HG03521 (cell line): ENCODE data around the gene F8A1.
"Not testable (repeated sequence)": the region's sequence is repeated elsewhere in the genome, so short reads cannot be mapped to it uniquely, and the experiment has no call there.

ENCODE experiments used
- ATAC-seq: cut with Tn5 transposase; IDR thresholded peaks from one replicate; pipeline ENCODE4 v1.9.1; 2021; ENCODE audit warnings: mild to moderate bottlenecking, moderate library complexity; ENCODE audit not compliant: unreplicated experiment

Gene F8A1

GRCh38 chrX:154886069-154886788 lies at the start of gene F8A1:
Gene F8A1, plus strand, starts transcription at chrX:154886355. Its CDS starts 20 bp downstream, at chrX:154886375.
- ATAC-seq, result peak; percentile 54

GRCh38 chrX:154840856-154841255 lies 45.3 kb upstream of the F8A1 start:
- ATAC-seq, result no peak

- no peak for ATAC-seq
These were observed 35.1 kb upstream of the F8A1 start for GRCh38 chrX:154850957-154851611.

GRCh38 chrX:154855256-154855655 lies 30.9 kb upstream of the F8A1 start:
- ATAC-seq, result no peak

- ATAC-seq, result not testable (repeated sequence)
These were observed 17.6 kb upstream of the F8A1 start for GRCh38 chrX:154868522-154868921.

GRCh38 chrX:154873329-154873728 lies 12.8 kb upstream of the F8A1 start:
- ATAC-seq, result no peak

- ATAC-seq, result not testable (repeated sequence)
These were observed 2.1 kb upstream of the F8A1 start for GRCh38 chrX:154884069-154884468.

- not testable (repeated sequence) for ATAC-seq
These were observed 1.1 kb upstream of the F8A1 start for GRCh38 chrX:154885057-154885456.

GRCh38 chrX:154885549-154885948 lies 606 bp upstream of the F8A1 start:
- not testable (repeated sequence) for ATAC-seq

- ATAC-seq, result peak; percentile 51
These were observed 650 bp downstream of the F8A1 start for GRCh38 chrX:154886789-154887221.

GRCh38 chrX:154890990-154891639 lies 5.0 kb downstream of the F8A1 start:
- no peak for ATAC-seq

GRCh38 chrX:154892296-154892695 lies 6.1 kb downstream of the F8A1 start:
- ATAC-seq, result no peak

- ATAC-seq, result no peak
These were observed 14.2 kb downstream of the F8A1 start for GRCh38 chrX:154900323-154900722.

- no peak for ATAC-seq
These were observed 16.3 kb downstream of the F8A1 start for GRCh38 chrX:154902408-154902807.

GRCh38 chrX:154908821-154909220 lies 22.7 kb downstream of the F8A1 start:
- no peak for ATAC-seq

GRCh38 chrX:154910048-154910447 lies 23.9 kb downstream of the F8A1 start:
- not testable (repeated sequence) for ATAC-seq

GRCh38 chrX:154910528-154910927 lies 24.4 kb downstream of the F8A1 start:
- ATAC-seq, result not testable (repeated sequence)

GRCh38 chrX:154914052-154914451 lies 27.9 kb downstream of the F8A1 start:
- no peak for ATAC-seq

- ATAC-seq, result no peak
These were observed 31.9 kb downstream of the F8A1 start for GRCh38 chrX:154918060-154918483.

- ATAC-seq, result not testable (repeated sequence)
These were observed 38.6 kb downstream of the F8A1 start for GRCh38 chrX:154924771-154925170.
